GM23248 (cell line): ENCODE results near the gene GEMIN2.

ENCODE experiments used
- EZH2 ChIP-seq: fragments of 200-600 bp; sonication (generic); IDR thresholded peaks from 2 replicates; pipeline ENCODE4 v1.6.1; 2018; ENCODE audit warnings: antibody characterized with exemption, mild to moderate bottlenecking; ENCODE audit not compliant: insufficient read depth, poor library complexity, severe bottlenecking
- EZH2phosphoT487 ChIP-seq: fragments of 200-600 bp; sonication (generic); IDR thresholded peaks from 2 replicates; pipeline ENCODE4 v1.6.1; 2018; ENCODE audit warnings: antibody characterized with exemption, moderate library complexity, mild to moderate bottlenecking, low read depth; ENCODE audit not compliant: insufficient read depth

GRCh38 chr14:39160494-39160893, 46.4 kb downstream of the GEMIN2 start:
- no peak for TF ChIP-seq EZH2
- no peak for TF ChIP-seq EZH2phosphoT487
